OCI-LY1 (cell line): Measurements from ENCODE around the gene GJA10.

ENCODE experiments used
- H2AFZ ChIP-seq: fragments of 200-600 bp; sonication (generic), shearing (Covaris generic); 2 replicates; pipeline ENCODE4 v1.6.0; 2014; ENCODE audit warnings: antibody characterized with exemption, mild to moderate bottlenecking, low read length
- H3F3A ChIP-seq: fragments of 200-600 bp; sonication (generic), shearing (Covaris generic); 2 replicates; pipeline ENCODE4 v1.6.0; 2014; ENCODE audit warnings: mild to moderate bottlenecking, antibody characterized with exemption, low read length, moderate library complexity; ENCODE audit not compliant: insufficient read depth
- H3K27ac ChIP-seq: fragments of 200-600 bp; sonication (generic); 2 replicates; pipeline ENCODE4 v1.5.1; 2014; ENCODE audit warnings: low read length, mixed run types, mild to moderate bottlenecking, low read depth; ENCODE audit not compliant: poor library complexity, severe bottlenecking
- H3K27me3 ChIP-seq: fragments of 200-600 bp; sonication (generic); 2 replicates; pipeline ENCODE4 v1.6.0; 2014; ENCODE audit warnings: antibody characterized with exemption, mild to moderate bottlenecking, low read length, moderate library complexity; ENCODE audit not compliant: insufficient read depth
- H3K36me3 ChIP-seq: fragments of 200-600 bp; sonication (generic); 2 replicates; pipeline ENCODE4 v1.6.1; 2014; ENCODE audit warnings: mild to moderate bottlenecking, antibody characterized with exemption, low read length, moderate library complexity, mixed read lengths; ENCODE audit not compliant: insufficient read depth
- H3K4me1 ChIP-seq: fragments of 200-600 bp; sonication (generic); 2 replicates; pipeline ENCODE4 v1.5.1; 2014; ENCODE audit warnings: mild to moderate bottlenecking, low read length, moderate library complexity; ENCODE audit not compliant: insufficient read depth, severe bottlenecking
- H3K4me2 ChIP-seq: fragments of 200-600 bp; sonication (generic), shearing (Covaris generic); 2 replicates; pipeline ENCODE4 v1.6.1; 2014; ENCODE audit warnings: low read length
- H3K4me3 ChIP-seq: fragments of 200-600 bp; sonication (generic); 2 replicates; pipeline ENCODE4 v1.5.1; 2014; ENCODE audit warnings: low read length, low read depth, mild to moderate bottlenecking, mixed read lengths; ENCODE audit not compliant: poor library complexity, severe bottlenecking
- H3K79me2 ChIP-seq: fragments of 200-600 bp; shearing (Covaris generic); 2 replicates; pipeline ENCODE4 v1.6.1; 2016; ENCODE audit warnings: mixed run types, low read length, mixed read lengths; ENCODE audit not compliant: insufficient read depth
- H3K9ac ChIP-seq: fragments of 200-600 bp; sonication (generic), shearing (Covaris generic); 2 replicates; pipeline ENCODE4 v1.6.1; 2014; ENCODE audit warnings: mild to moderate bottlenecking, low read length, mixed read lengths
- H3K9me2 ChIP-seq: fragments of 200-600 bp; sonication (generic), shearing (Covaris generic); 2 replicates; pipeline ENCODE4 v1.6.1; 2014; ENCODE audit warnings: low read depth, mild to moderate bottlenecking, low read length, mixed read lengths
- H3K9me3 ChIP-seq: fragments of 200-600 bp; shearing (Covaris generic); 2 replicates; pipeline ENCODE4 v1.6.1; 2014; ENCODE audit warnings: low read length, mixed read lengths
- H4K20me1 ChIP-seq: fragments of 200-600 bp; sonication (generic), shearing (Covaris generic); 2 replicates; pipeline ENCODE4 v1.6.0; 2016; ENCODE audit warnings: mild to moderate bottlenecking, low read length; ENCODE audit not compliant: insufficient read depth
- CTCF ChIP-seq: fragments of 200-600 bp; sonication (generic), shearing (Covaris generic); IDR thresholded peaks from 2 replicates; pipeline ENCODE4 v1.5.1; 2017; ENCODE audit warnings: mild to moderate bottlenecking, antibody characterized with exemption, low read length, moderate library complexity, mixed read lengths
- EZH2 ChIP-seq: fragments of 200-600 bp; sonication (generic), shearing (Covaris generic); IDR thresholded peaks from 2 replicates; pipeline ENCODE4 v1.8.0; 2017; ENCODE audit warnings: borderline replicate concordance, mixed run types, mild to moderate bottlenecking, antibody characterized with exemption, low read length, moderate library complexity, mixed read lengths

GJA10 gene

DNA sequence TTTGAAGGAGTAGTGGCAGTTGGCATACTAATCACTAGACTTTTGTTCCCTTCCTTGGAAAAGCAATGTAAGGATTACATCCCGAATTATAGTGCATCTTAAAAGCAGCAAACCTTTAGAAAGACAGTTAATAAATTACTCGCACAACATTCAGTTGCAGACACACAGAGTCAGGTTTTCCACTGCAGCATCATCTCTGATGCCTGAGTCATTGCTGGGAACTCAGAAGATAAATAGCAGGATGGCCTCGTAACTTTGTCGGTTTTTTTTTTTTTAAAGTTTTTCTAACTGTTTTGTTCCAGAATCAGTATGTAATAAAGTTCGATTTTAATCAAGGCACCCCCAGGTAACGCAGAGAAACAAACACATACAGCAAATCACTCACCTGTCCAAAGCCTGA is 34.3 kb downstream of the GJA10 start:
- Histone ChIP-seq H3K4me1 (peaks cover 3% of the 10 kb centered on the region), H3F3A (peaks cover 14% of the 10 kb centered on the region; the same call in 1 of the 2 replicates), H3K9ac (no peak overlapping the region), H3K27ac (no peak overlapping the region), H3K4me2 (no peak overlapping the region), H2AFZ (no peak overlapping the region), H3K36me3 (peaks cover 69% of the 10 kb centered on the region), H3K9me2 (no peaks in the 10 kb centered on the region), H3K9me3 (no peaks in the 10 kb centered on the region), H3K79me2 (no peaks in the 10 kb centered on the region), H3K27me3 (no peaks in the 10 kb centered on the region), H3K4me3 (no peak overlapping the region), H4K20me1 (no peaks in the 10 kb centered on the region)
- no peak for TF ChIP-seq EZH2
- no peak for TF ChIP-seq CTCF

GRCh38 chr6:89930789-89931188 is 36.5 kb downstream of the GJA10 start:
- H3K9me2 ChIP-seq, result no peaks in the 10 kb centered on the region
- no peaks in the 10 kb centered on the region for H3K9me3 ChIP-seq
- no peak overlapping the region for H3K27ac ChIP-seq
- H3K9ac ChIP-seq, result no peak overlapping the region
- peaks cover 91% of the 10 kb centered on the region for H3K36me3 ChIP-seq
- H2AFZ ChIP-seq, result no peak overlapping the region
- H3K79me2 ChIP-seq, result no peaks in the 10 kb centered on the region
- TF ChIP-seq EZH2 (no peak), CTCF (no peak)
- no peak overlapping the region for H3K4me3 ChIP-seq
- 0 out of 2 replicates have a peak, but pooled peaks cover 9% of the 10 kb centered on the region for H3F3A ChIP-seq
- no peak overlapping the region for H3K4me2 ChIP-seq
- H4K20me1 ChIP-seq, result no peaks in the 10 kb centered on the region
- no peaks in the 10 kb centered on the region for H3K4me1 ChIP-seq
- H3K27me3 ChIP-seq, result no peaks in the 10 kb centered on the region

DNA sequence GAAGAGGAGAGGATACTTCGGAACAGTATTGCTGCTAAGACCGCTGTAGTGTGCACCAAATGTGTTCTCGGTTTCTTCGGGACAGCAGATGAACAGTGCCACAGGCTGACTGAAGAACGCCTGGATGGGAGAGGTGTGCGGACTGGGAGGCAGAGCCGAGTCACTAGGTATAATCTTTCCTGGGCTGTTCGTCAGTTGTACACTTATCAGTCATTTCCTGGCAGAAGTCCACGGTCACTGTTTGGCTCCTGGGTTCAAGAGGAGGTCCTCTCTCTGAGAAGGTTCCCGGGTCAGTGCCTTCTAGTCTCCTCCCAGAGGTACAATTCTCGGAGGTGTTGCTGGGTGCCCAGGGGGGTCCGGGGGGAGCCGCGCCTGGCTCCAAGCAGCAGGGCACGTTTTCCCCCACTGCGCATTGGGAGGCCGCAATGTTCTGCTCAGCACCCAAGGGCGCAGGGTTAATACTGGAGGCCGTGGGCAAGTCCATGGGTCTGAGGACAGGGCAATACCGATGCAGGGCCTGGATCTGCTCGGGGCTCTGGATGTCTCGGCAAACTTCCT is 38.1 kb downstream of the GJA10 start:
- Histone ChIP-seq H3K27ac (no peak overlapping the region), H3K4me1 (no peaks in the 10 kb centered on the region), H3K4me2 (no peak overlapping the region), H2AFZ (no peak overlapping the region), H3F3A (0 out of 2 replicates have a peak, but pooled peaks cover 4% of the 10 kb centered on the region), H4K20me1 (no peaks in the 10 kb centered on the region), H3K9me2 (no peaks in the 10 kb centered on the region), H3K9me3 (no peaks in the 10 kb centered on the region), H3K36me3 (peaks cover 98% of the 10 kb centered on the region), H3K4me3 (no peak overlapping the region), H3K9ac (no peak overlapping the region), H3K27me3 (no peaks in the 10 kb centered on the region), H3K79me2 (no peaks in the 10 kb centered on the region)
- TF ChIP-seq EZH2 (no peak), CTCF (no peak)
